ENCODE measurements around the gene SNX7.

Gene SNX7

DNA sequence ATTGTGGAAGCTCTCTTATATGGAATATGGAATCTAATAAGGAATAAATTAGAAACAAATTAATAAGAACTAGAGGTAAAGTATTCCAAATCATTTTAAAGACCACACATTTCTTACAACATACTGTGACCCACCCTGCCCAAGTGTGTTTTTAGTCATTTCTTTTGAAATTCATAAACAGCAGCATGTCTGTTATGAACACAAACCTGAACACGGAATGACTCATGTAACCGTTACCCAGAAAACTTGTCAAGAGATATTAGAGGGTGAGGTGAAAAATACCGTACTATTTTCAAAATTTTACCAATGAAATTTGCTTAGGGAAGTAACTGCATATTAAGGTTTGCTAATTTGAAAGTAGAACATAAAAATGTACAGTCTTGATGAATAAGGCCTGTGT lies 48.4 kb downstream of the SNX7 start:
- no peaks in the 10 kb centered on the region for H3K9me2 ChIP-seq (replicated peaks; ENCODE audit: insufficient read depth, low read length)
- no peak overlapping the region for H3K4me2 ChIP-seq (ENCODE audit: low read depth, low read length, poor library complexity, severe bottlenecking)
- TF ChIP-seq EZH2phosphoT487 (conservative IDR thresholded peaks at IDR 0.05; ENCODE audit: low read length) = no peak
- no peak for TF ChIP-seq CTCF (IDR thresholded peaks at IDR 0.05; ENCODE audit: insufficient read depth, low read length, poor library complexity, severe bottlenecking)
- H3K27me3 ChIP-seq (ENCODE audit: low read length) = no peaks in the 10 kb centered on the region
- H3F3A ChIP-seq (ENCODE audit: insufficient read depth) = no peaks in the 10 kb centered on the region
- no peak overlapping the region for H3K27ac ChIP-seq (ENCODE audit: low read depth, low read length)
- H3K36me3 ChIP-seq (ENCODE audit: low read length) = no peaks in the 10 kb centered on the region
- no peaks in the 10 kb centered on the region for H4K20me1 ChIP-seq (ENCODE audit: low read depth, low read length)
- no peaks in the 10 kb centered on the region for H3K79me2 ChIP-seq (ENCODE audit: insufficient read depth, low read length)
- no peak overlapping the region for H3K9ac ChIP-seq (ENCODE audit: low read length)
- no peak overlapping the region for H3K4me3 ChIP-seq (ENCODE audit: insufficient read depth, low read length, poor library complexity, severe bottlenecking)
- H2AFZ ChIP-seq (ENCODE audit: low read depth, low read length, severe bottlenecking) = no peak overlapping the region
- no peaks in the 10 kb centered on the region for H3K9me3 ChIP-seq (ENCODE audit: insufficient read depth, low read length)

GRCh38 chr1:98723574-98723973 lies 62.1 kb downstream of the SNX7 start:
- no peak overlapping the region for H3K4me2 ChIP-seq (ENCODE audit: low read depth, low read length, poor library complexity, severe bottlenecking)
- no peaks in the 10 kb centered on the region for H3K27me3 ChIP-seq (ENCODE audit: low read length)
- H3K27ac ChIP-seq (ENCODE audit: low read depth, low read length) = no peak overlapping the region

GRCh38 chr1:98732985-98733781 lies 71.7 kb downstream of the SNX7 start:
- Histone ChIP-seq H3K79me2 (ENCODE audit: insufficient read depth, low read length) (no peaks in the 10 kb centered on the region), H3K27me3 (ENCODE audit: low read length) (no peaks in the 10 kb centered on the region), H4K20me1 (ENCODE audit: low read depth, low read length) (no peaks in the 10 kb centered on the region), H3K4me2 (ENCODE audit: low read depth, low read length, poor library complexity, severe bottlenecking) (no peak overlapping the region), H3K36me3 (ENCODE audit: low read length) (no peaks in the 10 kb centered on the region), H3K4me3 (ENCODE audit: insufficient read depth, low read length, poor library complexity, severe bottlenecking) (no peak overlapping the region), H3F3A (ENCODE audit: insufficient read depth) (no peaks in the 10 kb centered on the region), H3K9me3 (ENCODE audit: insufficient read depth, low read length) (no peaks in the 10 kb centered on the region), H3K27ac (ENCODE audit: low read depth, low read length) (no peak overlapping the region), H2AFZ (ENCODE audit: low read depth, low read length, severe bottlenecking) (no peak overlapping the region), H3K9ac (ENCODE audit: low read length) (no peak overlapping the region), H3K9me2 (replicated peaks; ENCODE audit: insufficient read depth, low read length) (no peaks in the 10 kb centered on the region)
- TF ChIP-seq EZH2phosphoT487 (conservative IDR thresholded peaks at IDR 0.05; ENCODE audit: low read length) (no peak), CTCF (IDR thresholded peaks at IDR 0.05; ENCODE audit: insufficient read depth, low read length, poor library complexity, severe bottlenecking) (no peak)

More at GRCh38 chr1:98723574-98723973, 62.1 kb downstream of the SNX7 start:
- Histone ChIP-seq H3K9me2 (replicated peaks; ENCODE audit: insufficient read depth, low read length) (no peaks in the 10 kb centered on the region), H3K9me3 (ENCODE audit: insufficient read depth, low read length) (no peaks in the 10 kb centered on the region), H3K9ac (ENCODE audit: low read length) (no peak overlapping the region), H3K36me3 (ENCODE audit: low read length) (no peaks in the 10 kb centered on the region), H2AFZ (ENCODE audit: low read depth, low read length, severe bottlenecking) (no peak overlapping the region), H3K79me2 (ENCODE audit: insufficient read depth, low read length) (no peaks in the 10 kb centered on the region), H3K4me3 (ENCODE audit: insufficient read depth, low read length, poor library complexity, severe bottlenecking) (no peak overlapping the region), H4K20me1 (ENCODE audit: low read depth, low read length) (no peaks in the 10 kb centered on the region), H3F3A (ENCODE audit: insufficient read depth) (no peaks in the 10 kb centered on the region)
- TF ChIP-seq CTCF (IDR thresholded peaks at IDR 0.05; ENCODE audit: insufficient read depth, low read length, poor library complexity, severe bottlenecking) (no peak), EZH2phosphoT487 (conservative IDR thresholded peaks at IDR 0.05; ENCODE audit: low read length) (no peak)

Data from SU-DHL-6 (cell line).